Trophoblast cell (in vitro differentiated cells and primary cell): ENCODE data around the gene HSP90AB1.

ENCODE experiments used
- DNase-seq, 2 donors: peaks; one replicate each; pipeline ENCODE4 v3.0.0-alpha.2; 2016
- H2AFZ ChIP-seq: 2 replicates; pipeline ENCODE4 v1.6.1; 2013; ENCODE audit warnings: low read length, moderate library complexity, mild to moderate bottlenecking; ENCODE audit not compliant: insufficient read depth, poor library complexity
- H2AK5ac ChIP-seq: 2 replicates; pipeline ENCODE4 v1.6.1; 2013; ENCODE audit warnings: mild to moderate bottlenecking, low read length
- H2BK120ac ChIP-seq: 2 replicates; pipeline ENCODE4 v1.6.1; 2013; ENCODE audit warnings: low read length, mild to moderate bottlenecking, moderate library complexity; ENCODE audit not compliant: insufficient read depth, poor library complexity
- H2BK12ac ChIP-seq: 2 replicates; pipeline ENCODE4 v1.6.1; 2013; ENCODE audit warnings: mild to moderate bottlenecking, low read length, moderate library complexity
- H2BK5ac ChIP-seq: 2 replicates; pipeline ENCODE4 v1.6.1; 2013; ENCODE audit warnings: low read length, low read depth, moderate library complexity, mild to moderate bottlenecking; ENCODE audit not compliant: poor library complexity
- H3K14ac ChIP-seq: 2 replicates; pipeline ENCODE4 v1.6.1; 2013; ENCODE audit warnings: mild to moderate bottlenecking, low read length
- H3K18ac ChIP-seq: 2 replicates; pipeline ENCODE4 v1.6.1; 2013; ENCODE audit warnings: mild to moderate bottlenecking, low read length
- H3K23ac ChIP-seq: 2 replicates; pipeline ENCODE4 v1.6.1; 2013; ENCODE audit warnings: low read length
- H3K27ac ChIP-seq: 2 replicates; pipeline ENCODE4 v1.5.1; 2013; ENCODE audit warnings: low read depth, mild to moderate bottlenecking, inconsistent platforms, low read length, moderate library complexity
- H3K27me3 ChIP-seq: 2 replicates; pipeline ENCODE4 v1.6.1; 2013; ENCODE audit warnings: inconsistent platforms, mild to moderate bottlenecking, low read length, moderate library complexity; ENCODE audit not compliant: insufficient read depth
- H3K36me3 ChIP-seq, 2 experiments: 1 replicate in 1 of 2; 2 replicates in 1 of 2; pipeline ENCODE4 v1.6.1; 2013; ENCODE audit warnings: low read length in 2 of 2, mild to moderate bottlenecking in 2 of 2, moderate library complexity in 1 of 2; ENCODE audit not compliant: insufficient read depth in 2 of 2, control insufficient read depth in 1 of 2
- H3K4ac ChIP-seq: 2 replicates; pipeline ENCODE4 v1.6.1; 2013; ENCODE audit warnings: low read depth, mild to moderate bottlenecking, low read length, moderate library complexity
- H3K4me1 ChIP-seq, 2 experiments: 1 replicate in 1 of 2; 2 replicates in 1 of 2; pipeline ENCODE4 v1.6.1; 2013; ENCODE audit warnings: low read length in 2 of 2, mild to moderate bottlenecking in 2 of 2, moderate library complexity in 1 of 2; ENCODE audit not compliant: insufficient read depth in 2 of 2, control insufficient read depth in 1 of 2
- H3K4me2 ChIP-seq: 2 replicates; pipeline ENCODE4 v1.6.1; 2013; ENCODE audit warnings: inconsistent platforms, mild to moderate bottlenecking, low read length, moderate library complexity
- H3K4me3 ChIP-seq: 2 replicates; pipeline ENCODE4 v1.5.1; 2013; ENCODE audit warnings: mild to moderate bottlenecking, low read depth, low read length, inconsistent platforms
- H3K79me1 ChIP-seq: one replicate; pipeline ENCODE4 v1.6.1; 2013; ENCODE audit warnings: low read length
- H3K79me2 ChIP-seq: 2 replicates; pipeline ENCODE4 v1.6.1; 2013; ENCODE audit warnings: low read length, mild to moderate bottlenecking; ENCODE audit not compliant: control insufficient read depth, insufficient read depth, poor library complexity
- H3K9ac ChIP-seq: 2 replicates; pipeline ENCODE4 v1.6.1; 2013; ENCODE audit warnings: mild to moderate bottlenecking, low read length
- H3K9me3 ChIP-seq: 2 replicates; pipeline ENCODE4 v1.6.1; 2013; ENCODE audit warnings: low read depth, mild to moderate bottlenecking, control low read depth, inconsistent platforms, low read length; ENCODE audit not compliant: insufficient read depth
- H4K12ac ChIP-seq: 2 replicates; pipeline ENCODE4 v1.6.1; 2013; ENCODE audit warnings: low read depth, mild to moderate bottlenecking, low read length, moderate library complexity
- H4K8ac ChIP-seq: 2 replicates; pipeline ENCODE4 v1.6.1; 2013; ENCODE audit warnings: low read depth, mild to moderate bottlenecking, low read length, moderate library complexity
- H4K91ac ChIP-seq: one replicate; pipeline ENCODE4 v1.6.1; 2013; ENCODE audit warnings: low read depth, mild to moderate bottlenecking, low read length, moderate library complexity
- WGBS: extraction: QIAGEN DNeasy Blood & Tissue Kit; methylation state at CpG from one replicate; pipeline ENCODE4 v1.1.7; 2013; ENCODE audit warnings: missing lambda C conversion rate; ENCODE audit not compliant: insufficient read length, insufficient coverage; ENCODE audit errors: extremely low coverage; 5-methylcytosine and 5-hydroxymethylcytosine counted together

HSP90AB1 gene

GRCh38 chr6:44221291-44221960, 25.5 kb upstream of the HSP90AB1 start:
- Histone ChIP-seq H3K18ac (peak overlapping the region; percentile 90), H3K4me3 (no peak overlapping the region), H3K4me2 (no peak overlapping the region), H2AK5ac (peak overlapping the region; percentile 91), H3K27ac (no peak overlapping the region), H3K79me1 (peaks cover 37% of the 10 kb centered on the region), H3K9ac (no peak overlapping the region), H2BK120ac (peak overlapping the region; percentile 67), H2BK12ac (peak overlapping the region; percentile 95), H2AFZ (no peak overlapping the region), H4K8ac (peak overlapping the region; percentile 32), H3K4ac (peak overlapping the region; percentile 83), H3K79me2 (peaks cover 7% of the 10 kb centered on the region), H2BK5ac (peak overlapping the region; percentile 16), H3K27me3 (no peaks in the 10 kb centered on the region), H3K9me3 (no peaks in the 10 kb centered on the region), H3K4me1 (peaks cover 60 to 65% of the 10 kb centered on the region in 2 experiments), H3K23ac (no peak overlapping the region), H4K91ac (peak overlapping the region; percentile 88), H3K14ac (peak overlapping the region; percentile 45), H4K12ac (peak overlapping the region; percentile 27), H3K36me3 (no peaks in the 10 kb centered on the region)
- peak; percentile 51 to 63 for DNase-seq
- no CpG with 5 or more reads among the region's 4 CpGs for WGBS

- Histone ChIP-seq H3K4ac (peak overlapping the region; percentile 83), H2BK5ac (peak overlapping the region; percentile 16), H2BK12ac (peak overlapping the region; percentile 95), H3K27me3 (no peaks in the 10 kb centered on the region), H2AK5ac (peak overlapping the region; percentile 91), H4K91ac (peak overlapping the region; percentile 88), H3K23ac (no peak overlapping the region), H3K27ac (no peak overlapping the region), H3K4me2 (no peak overlapping the region), H3K36me3 (no peaks in the 10 kb centered on the region), H4K12ac (peak overlapping the region; percentile 27), H2AFZ (no peak overlapping the region), H3K4me1 (peaks cover 61 to 66% of the 10 kb centered on the region in 2 experiments), H4K8ac (peak overlapping the region; percentile 32), H2BK120ac (peak overlapping the region; percentile 67), H3K79me1 (peaks cover 39% of the 10 kb centered on the region), H3K14ac (peak overlapping the region; percentile 45), H3K4me3 (no peak overlapping the region), H3K9me3 (no peaks in the 10 kb centered on the region), H3K9ac (no peak overlapping the region), H3K79me2 (peaks cover 7% of the 10 kb centered on the region), H3K18ac (peak overlapping the region; percentile 90)
- no CpG with 5 or more reads among the region's 2 CpGs for WGBS
- no peak for DNase-seq
These were observed 25.0 kb upstream of the HSP90AB1 start for GRCh38 chr6:44221961-44222335.

GRCh38 chr6:44222486-44223318, 24.2 kb upstream of the HSP90AB1 start:
- Histone ChIP-seq H4K12ac (no peak overlapping the region), H4K8ac (peak overlapping the region; percentile 0), H3K9ac (no peak overlapping the region), H3K4me2 (peak overlapping the region; percentile 88), H2BK5ac (no peak overlapping the region), H3K79me1 (peaks cover 36% of the 10 kb centered on the region), H3K36me3 (no peaks in the 10 kb centered on the region), H2AFZ (peak overlapping the region; percentile 30), H3K23ac (no peak overlapping the region), H2BK120ac (peak overlapping the region; percentile 41), H3K4me1 (peaks cover 60 to 65% of the 10 kb centered on the region in 2 experiments), H3K27ac (no peak overlapping the region), H2BK12ac (peak overlapping the region; percentile 6), H3K14ac (peak overlapping the region; percentile 58), H3K18ac (peak overlapping the region; percentile 26), H3K79me2 (peaks cover 7% of the 10 kb centered on the region), H3K4me3 (peak overlapping the region; percentile 33), H2AK5ac (peak overlapping the region; percentile 40), H3K27me3 (no peaks in the 10 kb centered on the region), H3K4ac (no peak overlapping the region), H4K91ac (peak overlapping the region; percentile 16), H3K9me3 (no peaks in the 10 kb centered on the region)
- WGBS, result no CpG with 5 or more reads among the region's 26 CpGs
- no peak for DNase-seq

GRCh38 chr6:44223319-44224028, 23.4 kb upstream of the HSP90AB1 start, which contains the start of gene SLC29A1:
Gene SLC29A1 (plus strand): TSS chr6:44223595. CDS start chr6:44227314, 3,719 bp downstream.
- peak within 1 kb of the TSS; percentile 16 for H4K91ac ChIP-seq
- no peaks in the 10 kb centered on the region for H3K9me3 ChIP-seq
- H3K36me3 ChIP-seq, result peaks cover 2% of the 10 kb centered on the region in 2 experiments
- WGBS, result no CpG with 5 or more reads among the region's 73 CpGs
- DNase-seq, result peak in 1 of 2 donors; percentile 57
- peak within 1 kb of the TSS; percentile 62 for H3K4me3 ChIP-seq
- H3K27ac ChIP-seq, result no peak within 1 kb of the TSS
- no peaks in the 10 kb centered on the region for H3K27me3 ChIP-seq
- no peak within 1 kb of the TSS for H2BK5ac ChIP-seq
- H3K14ac ChIP-seq, result peak within 1 kb of the TSS; percentile 71
- H4K8ac ChIP-seq, result peak within 1 kb of the TSS; percentile 0
- H3K4me1 ChIP-seq, result peaks cover 62 to 66% of the 10 kb centered on the region in 2 experiments
- no peak within 1 kb of the TSS for H3K9ac ChIP-seq
- peak within 1 kb of the TSS; percentile 6 for H2BK12ac ChIP-seq
- peak within 1 kb of the TSS; percentile 88 for H3K4me2 ChIP-seq
- H3K18ac ChIP-seq, result peak within 1 kb of the TSS; percentile 72
- no peak within 1 kb of the TSS for H3K23ac ChIP-seq
- peak within 1 kb of the TSS; percentile 30 for H2AFZ ChIP-seq
- no peak within 1 kb of the TSS for H4K12ac ChIP-seq
- H2BK120ac ChIP-seq, result peak within 1 kb of the TSS; percentile 0
- peaks cover 35% of the 10 kb centered on the region for H3K79me1 ChIP-seq
- H3K79me2 ChIP-seq, result peaks cover 7% of the 10 kb centered on the region
- H2AK5ac ChIP-seq, result peak within 1 kb of the TSS; percentile 40
- H3K4ac ChIP-seq, result peak within 1 kb of the TSS; percentile 43
